ENCODE measurements around the gene LTB4R2.

The LTB4R2 gene, protein sequence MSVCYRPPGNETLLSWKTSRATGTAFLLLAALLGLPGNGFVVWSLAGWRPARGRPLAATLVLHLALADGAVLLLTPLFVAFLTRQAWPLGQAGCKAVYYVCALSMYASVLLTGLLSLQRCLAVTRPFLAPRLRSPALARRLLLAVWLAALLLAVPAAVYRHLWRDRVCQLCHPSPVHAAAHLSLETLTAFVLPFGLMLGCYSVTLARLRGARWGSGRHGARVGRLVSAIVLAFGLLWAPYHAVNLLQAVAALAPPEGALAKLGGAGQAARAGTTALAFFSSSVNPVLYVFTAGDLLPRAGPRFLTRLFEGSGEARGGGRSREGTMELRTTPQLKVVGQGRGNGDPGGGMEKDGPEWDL

DNA sequence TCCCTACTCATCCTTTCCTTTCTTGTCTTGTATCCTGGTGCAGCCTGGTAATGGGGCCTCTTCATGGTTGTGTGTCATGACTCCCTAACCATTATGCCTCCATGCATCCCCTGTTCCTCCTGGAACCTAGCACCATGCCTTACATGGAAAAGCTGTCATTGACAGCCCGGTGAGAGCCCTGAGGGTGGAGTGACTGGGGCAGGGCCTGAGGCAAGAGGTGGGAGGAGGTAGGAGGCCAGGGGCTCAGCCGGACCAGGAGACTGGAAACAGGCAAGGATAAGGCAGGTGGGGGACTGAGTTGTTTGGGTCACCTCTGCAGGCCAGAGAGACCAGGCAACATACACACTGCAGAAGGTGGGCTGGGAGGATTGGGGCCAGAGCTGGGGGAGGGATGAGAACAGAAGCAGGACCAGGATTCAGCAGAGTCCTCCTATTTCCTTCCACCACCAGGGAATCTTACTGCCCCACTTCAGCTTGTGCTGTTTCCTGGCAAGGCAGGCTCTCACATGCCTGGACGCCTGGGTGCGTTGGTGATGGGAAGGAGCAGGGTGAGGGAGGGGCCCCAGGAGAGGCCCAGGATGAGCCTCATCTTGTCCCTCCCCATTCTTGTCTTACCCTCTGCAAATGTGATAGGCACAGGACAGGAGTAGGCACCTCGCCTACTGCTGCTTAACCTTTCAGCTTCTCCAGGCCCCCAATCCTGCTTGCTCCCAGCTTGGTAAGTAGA is at the start of gene LTB4R2:
TSS of gene LTB4R2 (plus strand) at position 603 of the 727 bp plus-strand sequence. CDS start 525 bp downstream, outside the sequence.
- H3K4me3 ChIP-seq (ENCODE audit: low read depth, low read length), result peak within 1 kb of the TSS; percentile 29
- DNase-seq (ENCODE audit: low read depth), result no peak

DNA sequence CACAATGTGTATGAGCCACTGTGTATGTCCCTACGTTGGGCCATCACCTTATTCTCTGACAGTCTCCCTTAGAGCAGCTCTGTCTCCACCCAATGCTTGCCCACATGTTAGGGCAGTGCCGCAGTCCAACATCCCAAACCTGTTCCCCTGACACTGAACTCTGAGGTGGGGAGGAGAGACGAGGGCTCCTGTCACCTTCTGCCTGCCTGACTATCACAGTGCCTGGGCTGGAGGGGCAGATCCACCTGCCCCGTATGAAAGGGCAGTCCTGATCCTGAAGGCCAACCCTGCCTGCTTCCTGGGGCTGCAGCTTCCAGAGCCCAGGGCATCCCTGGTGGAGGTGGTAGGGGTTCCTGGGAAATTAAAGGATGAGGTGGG is 49.2 kb upstream of the LTB4R2 start:
- H3K4me3 ChIP-seq (ENCODE audit: low read depth, low read length), result no peak overlapping the region
- DNase-seq (ENCODE audit: low read depth), result no peak

- H3K4me3 ChIP-seq (ENCODE audit: low read depth, low read length), result no peak overlapping the region
- DNase-seq (ENCODE audit: low read depth), result no peak
These were observed 48.5 kb upstream of the LTB4R2 start for GRCh38 chr14:24261256-24261968.

DNA sequence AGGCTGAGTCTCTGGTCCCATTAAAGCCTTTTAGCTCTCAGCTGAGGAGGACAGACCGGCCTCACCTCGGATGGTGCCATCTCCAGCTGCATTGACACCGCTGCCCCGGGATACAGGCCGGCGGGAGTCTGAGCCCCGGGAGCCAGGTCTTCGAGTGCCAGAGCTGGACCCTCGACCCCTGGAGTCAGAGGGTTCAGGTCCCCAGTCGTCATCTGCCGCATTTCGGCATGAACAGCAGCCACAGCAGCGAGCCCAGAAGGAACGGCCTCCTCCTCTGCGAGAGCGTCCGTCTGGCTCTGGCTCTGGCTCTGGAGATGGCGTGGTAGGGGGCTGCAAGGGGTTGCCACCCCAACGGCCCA is 48.0 kb upstream of the LTB4R2 start:
- H3K4me3 ChIP-seq (ENCODE audit: low read depth, low read length), result no peak overlapping the region
- DNase-seq (ENCODE audit: low read depth), result no peak

GRCh38 chr14:24262821-24263733 is 46.9 kb upstream of the LTB4R2 start, which contains the start of gene TGM1:
TGM1 (minus strand) TSS chr14:24263177; CDS start chr14:24262352, 825 bp downstream.
- no peak within 1 kb of the TSS for H3K4me3 ChIP-seq (ENCODE audit: low read depth, low read length)
- DNase-seq (ENCODE audit: low read depth), result no peak

DNA sequence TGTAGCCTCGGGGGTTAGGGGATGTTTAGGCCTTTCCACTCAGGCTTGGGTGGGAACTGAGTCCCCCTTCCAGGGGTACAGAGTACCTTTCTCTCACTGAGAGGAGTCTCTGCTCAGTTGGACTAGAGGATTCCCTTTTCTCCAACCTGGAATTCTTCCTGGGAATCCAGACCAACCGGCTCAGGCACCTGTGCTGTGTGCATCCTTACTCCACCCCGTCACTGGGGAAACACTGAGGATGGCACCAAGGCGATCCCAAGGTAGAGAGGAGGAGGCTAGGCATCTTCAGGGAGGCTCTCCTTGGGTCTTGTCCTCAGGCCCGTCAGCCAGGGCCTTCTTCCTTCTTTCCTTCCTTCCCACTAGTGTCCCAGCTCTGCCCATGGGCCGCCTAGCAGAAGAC is 46.1 kb upstream of the LTB4R2 start:
- no peak for DNase-seq (ENCODE audit: low read depth)
- no peak overlapping the region for H3K4me3 ChIP-seq (ENCODE audit: low read depth, low read length)

DNA sequence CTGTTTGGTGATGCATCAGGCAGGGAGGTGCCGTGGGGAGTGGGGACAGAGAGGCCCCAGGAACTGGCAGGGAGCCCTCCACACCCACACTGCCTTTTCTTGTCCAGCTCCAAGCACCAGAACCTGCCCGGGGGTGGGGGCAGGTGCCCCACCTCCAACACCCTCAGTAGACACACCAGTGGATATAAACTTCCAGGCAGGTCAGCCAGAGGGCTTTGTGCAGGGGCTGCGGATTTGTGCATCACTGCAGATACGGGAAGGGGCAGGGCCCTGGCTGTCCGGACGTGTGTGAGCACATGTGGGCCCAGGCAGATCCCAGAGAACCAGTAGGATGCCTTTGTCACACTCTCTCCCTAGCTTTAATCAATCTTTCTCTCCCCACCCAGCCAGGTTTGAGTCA is 45.6 kb upstream of the LTB4R2 start:
- DNase-seq (ENCODE audit: low read depth), result no peak
- no peak overlapping the region for H3K4me3 ChIP-seq (ENCODE audit: low read depth, low read length)

- H3K4me3 ChIP-seq (ENCODE audit: low read depth, low read length), result no peak overlapping the region
These were observed 43.3 kb upstream of the LTB4R2 start for GRCh38 chr14:24266344-24267244.

DNA sequence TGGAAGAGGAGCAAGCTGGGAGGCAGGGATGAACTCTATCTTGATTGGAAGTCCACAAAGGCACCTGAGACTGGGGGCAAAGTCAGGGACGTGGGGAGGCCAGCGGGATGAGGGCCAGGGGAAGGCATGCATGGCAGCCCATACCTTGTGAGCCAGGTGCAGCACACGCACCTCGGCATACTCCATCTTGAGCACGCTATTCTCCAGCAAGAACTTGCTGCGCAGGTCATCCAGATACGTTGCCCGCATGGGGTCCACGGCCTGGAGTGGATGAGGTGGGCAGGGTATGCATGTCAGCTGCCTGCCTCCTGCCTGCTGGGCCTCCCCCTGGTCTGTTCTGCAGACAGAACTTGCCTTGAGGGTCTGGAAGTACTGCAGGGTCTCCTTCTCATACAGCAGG is 42.4 kb upstream of the LTB4R2 start:
- DNase-seq (ENCODE audit: low read depth), result no peak
- H3K4me3 ChIP-seq (ENCODE audit: low read depth, low read length), result no peak overlapping the region

More at GRCh38 chr14:24266344-24267244, 43.3 kb upstream of the LTB4R2 start:
- no peak for DNase-seq (ENCODE audit: low read depth)

- H3K4me3 ChIP-seq (ENCODE audit: low read depth, low read length), result no peak overlapping the region
- no peak for DNase-seq (ENCODE audit: low read depth)
These were observed 41.7 kb upstream of the LTB4R2 start for GRCh38 chr14:24268225-24268624.

DNA sequence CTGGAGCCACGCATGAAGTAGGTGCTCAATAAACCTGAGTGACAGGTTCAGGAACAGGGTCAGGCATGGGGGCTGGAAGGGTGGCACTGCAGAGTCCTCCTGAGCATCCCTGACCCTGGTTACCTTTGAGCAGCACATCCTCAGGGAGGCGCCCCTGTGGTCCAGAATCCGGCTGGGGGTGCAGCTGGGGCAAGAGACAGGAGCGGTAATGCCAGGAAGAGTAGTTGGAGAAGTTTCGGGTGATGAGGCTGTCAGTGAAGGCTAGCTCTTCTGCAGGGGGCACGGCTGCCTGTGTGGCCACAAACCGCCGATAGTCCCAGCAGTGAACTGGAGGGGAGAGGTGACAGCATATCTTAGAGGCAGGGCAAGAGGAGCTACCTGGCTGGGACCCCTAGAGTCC is 40.6 kb upstream of the LTB4R2 start:
- DNase-seq (ENCODE audit: low read depth), result no peak
- H3K4me3 ChIP-seq (ENCODE audit: low read depth, low read length), result no peak overlapping the region

DNA sequence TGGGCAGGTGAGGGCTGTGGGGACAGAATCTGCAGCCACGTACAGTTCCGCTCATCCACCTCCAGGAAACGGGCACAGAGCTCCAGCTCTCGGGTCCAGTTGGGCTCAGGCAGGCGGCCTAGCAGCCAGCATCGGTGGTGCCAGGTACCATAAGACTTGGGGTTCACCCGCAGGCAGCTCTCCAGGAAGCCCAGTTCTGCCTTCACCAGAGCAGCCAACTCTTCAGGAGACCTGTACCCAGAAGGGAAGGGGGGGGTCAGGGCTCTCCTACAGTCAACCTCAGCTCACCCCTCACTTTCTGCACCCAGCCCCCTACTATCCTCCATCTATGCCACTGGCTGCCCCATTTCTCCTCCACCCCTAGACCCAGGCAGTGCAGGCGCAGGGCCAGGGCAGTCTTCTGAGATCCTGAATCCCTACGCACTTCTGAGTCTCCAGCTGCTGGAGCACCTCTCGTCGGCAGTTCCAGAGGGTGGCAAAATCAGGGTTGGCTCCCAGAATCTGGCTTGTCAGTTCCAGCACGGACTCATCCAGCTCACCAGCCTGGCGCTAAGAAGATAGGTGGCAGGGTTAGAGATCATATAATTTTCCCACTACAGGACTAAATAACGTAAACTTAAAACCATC is 39.9 kb upstream of the LTB4R2 start:
- no peak overlapping the region for H3K4me3 ChIP-seq (ENCODE audit: low read depth, low read length)

GRCh38 chr14:24270537-24271133 is 39.3 kb upstream of the LTB4R2 start:
- no peak for DNase-seq (ENCODE audit: low read depth)

More for the DNA sequence above, 39.9 kb upstream of the LTB4R2 start:
- DNase-seq (ENCODE audit: low read depth), result no peak

GRCh38 chr14:24271134-24271833 is 38.7 kb upstream of the LTB4R2 start, which contains the start of gene RABGGTA:
RABGGTA (minus strand) TSS chr14:24271597; CDS start chr14:24271115, 482 bp downstream.
- peak; percentile 68 for DNase-seq (ENCODE audit: low read depth)
- H3K4me3 ChIP-seq (ENCODE audit: low read depth, low read length), result peak within 1 kb of the TSS; percentile 93

More at GRCh38 chr14:24270537-24271133, 39.3 kb upstream of the LTB4R2 start:
- H3K4me3 ChIP-seq (ENCODE audit: low read depth, low read length), result peak overlapping the region; percentile 93

- peak overlapping the region; percentile 93 for H3K4me3 ChIP-seq (ENCODE audit: low read depth, low read length)
- no peak for DNase-seq (ENCODE audit: low read depth)
These were observed 38.1 kb upstream of the LTB4R2 start for GRCh38 chr14:24271834-24272263.

- DNase-seq (ENCODE audit: low read depth), result no peak
- no peak overlapping the region for H3K4me3 ChIP-seq (ENCODE audit: low read depth, low read length)
These were observed 37.5 kb upstream of the LTB4R2 start for GRCh38 chr14:24272467-24272866.
